ENCODE results near the gene TPO.

Gene TPO

DNA sequence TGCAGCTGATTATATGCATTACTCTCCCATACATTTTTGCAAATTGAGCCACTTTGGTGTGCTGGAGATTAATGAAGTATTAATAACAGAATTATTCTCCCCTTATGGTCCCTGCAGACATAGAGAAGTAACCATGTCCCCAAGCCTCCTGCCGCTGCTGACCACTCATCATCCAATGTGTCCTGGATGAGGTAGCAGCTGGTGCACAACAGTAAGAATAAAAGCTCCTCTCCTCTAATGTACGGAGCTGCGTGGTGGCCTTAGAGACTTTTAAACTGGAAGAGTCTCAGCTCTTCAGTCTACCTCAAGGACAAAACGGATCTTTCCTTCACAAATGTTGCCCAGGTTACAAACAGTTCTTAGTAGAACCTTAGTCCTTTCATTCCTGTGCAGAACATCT, 37.7 kb downstream of the TPO start:
- DNase-seq (ENCODE audit: low read depth): no peak

DNA sequence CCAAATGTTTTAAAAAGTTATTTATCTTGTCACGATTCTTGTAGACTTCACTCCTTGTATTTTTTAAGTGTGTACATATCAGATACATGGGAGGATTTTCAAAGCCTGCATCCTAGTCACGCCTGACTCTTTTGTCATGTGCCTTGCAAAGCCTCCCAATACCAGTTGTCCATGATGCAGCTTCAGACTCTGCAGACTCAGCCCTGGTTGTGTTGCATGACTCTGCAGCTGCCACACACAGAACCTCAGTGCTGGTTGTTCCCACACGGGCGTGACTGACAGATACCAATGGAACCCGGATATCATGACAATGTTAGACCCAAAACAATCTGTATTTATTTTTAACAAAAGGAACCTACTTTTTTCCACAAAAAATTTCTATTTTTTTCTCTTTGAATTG, 38.2 kb downstream of the TPO start:
- no peak for DNase-seq (ENCODE audit: low read depth)

DNA sequence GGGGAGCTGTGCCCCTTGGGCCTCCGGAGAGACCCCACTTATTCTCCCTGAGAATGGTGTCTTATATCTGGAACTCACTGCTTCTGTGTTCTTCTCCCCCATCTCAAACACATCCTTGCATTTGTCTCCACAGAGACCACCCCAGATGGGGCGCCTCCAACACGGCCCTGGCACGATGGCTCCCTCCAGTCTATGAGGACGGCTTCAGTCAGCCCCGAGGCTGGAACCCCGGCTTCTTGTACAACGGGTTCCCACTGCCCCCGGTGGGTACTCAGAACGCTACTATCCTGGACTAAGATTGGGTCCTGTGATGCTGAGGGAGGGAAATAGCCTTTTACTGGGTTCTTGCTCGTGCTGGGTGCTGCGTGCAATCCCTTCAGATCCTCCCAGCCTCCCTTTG, 40.3 kb downstream of the TPO start:
- no peak for DNase-seq (ENCODE audit: low read depth)

DNA sequence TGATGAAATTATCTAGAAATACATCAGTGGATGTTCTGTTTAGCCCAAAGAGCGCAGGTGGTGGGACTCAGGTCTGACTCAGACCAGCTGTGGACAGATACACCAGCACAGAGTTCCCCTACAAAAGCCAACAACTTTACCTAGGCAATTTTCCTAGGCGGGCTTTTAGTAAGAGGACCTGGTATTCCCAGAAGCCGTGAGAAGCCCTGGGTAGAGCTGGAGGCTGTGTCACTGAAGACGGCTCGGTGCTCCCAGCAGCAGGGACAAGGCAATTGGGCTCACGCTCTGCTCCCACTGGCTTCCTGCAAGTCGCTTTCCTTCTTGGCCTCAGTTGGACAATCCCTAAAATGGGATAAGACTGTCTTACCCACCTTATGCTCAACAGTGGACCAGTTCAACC, 41.1 kb downstream of the TPO start:
- no peak for DNase-seq (ENCODE audit: low read depth)

DNA sequence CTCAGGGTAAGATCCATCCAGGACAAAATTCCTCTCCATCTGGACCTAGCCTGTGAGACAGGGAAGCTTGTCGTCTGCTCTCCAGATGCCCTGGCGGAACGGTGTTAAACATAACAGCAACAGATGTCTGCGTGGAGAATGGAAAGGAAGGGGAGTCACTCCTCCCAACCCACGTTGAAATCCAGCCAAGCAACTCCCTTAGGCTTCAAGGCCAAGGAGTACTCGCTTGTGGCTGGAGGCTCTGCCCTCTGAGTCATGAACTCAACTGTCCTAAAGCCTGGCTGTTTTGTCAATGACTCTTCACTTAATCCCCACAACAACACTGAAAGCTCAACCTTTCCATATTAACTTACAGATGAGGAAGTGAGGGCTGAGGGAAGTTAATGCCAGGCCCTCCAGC, 42.2 kb downstream of the TPO start:
- DNase-seq (ENCODE audit: low read depth): peak; percentile 44

DNA sequence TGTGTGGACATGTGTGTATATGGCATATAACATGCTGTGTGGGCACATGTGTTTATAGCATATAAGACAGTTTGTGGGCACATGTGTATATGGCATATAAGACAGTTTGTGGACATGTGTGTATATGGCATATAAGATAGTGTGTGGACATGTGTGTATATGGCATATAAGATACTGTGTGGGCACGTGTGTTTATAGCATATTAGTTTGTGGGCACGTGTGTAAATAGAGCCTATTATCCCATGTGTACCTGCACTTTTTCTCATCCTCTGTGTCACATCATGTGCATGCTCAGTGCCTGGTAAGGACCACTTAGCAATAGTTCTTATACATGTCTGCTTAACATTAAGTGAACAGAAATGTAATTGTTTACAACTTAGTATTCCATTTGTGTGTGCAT, 45.2 kb downstream of the TPO start:
- no peak for DNase-seq (ENCODE audit: low read depth)

DNA sequence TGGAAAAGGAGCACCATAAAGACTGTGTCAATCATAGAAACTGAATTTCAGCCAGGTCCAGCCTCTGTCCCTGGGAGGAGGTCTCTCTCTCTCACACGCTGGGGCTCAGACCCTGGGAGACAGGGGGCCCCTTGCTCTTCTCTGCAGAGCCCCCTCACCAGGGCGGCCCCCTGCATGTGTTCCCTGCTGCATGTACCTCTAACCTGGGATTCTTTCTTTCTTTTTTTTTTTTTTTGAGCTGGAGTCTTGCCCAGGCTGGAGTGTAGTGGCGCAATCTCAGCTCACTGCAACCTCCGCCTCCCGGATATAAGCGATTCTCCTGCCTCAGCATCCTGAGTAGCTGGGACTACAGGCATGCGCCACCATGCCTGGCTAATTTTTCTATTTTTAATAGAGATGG, 46.5 kb downstream of the TPO start:
- DNase-seq (ENCODE audit: low read depth): no peak

DNA sequence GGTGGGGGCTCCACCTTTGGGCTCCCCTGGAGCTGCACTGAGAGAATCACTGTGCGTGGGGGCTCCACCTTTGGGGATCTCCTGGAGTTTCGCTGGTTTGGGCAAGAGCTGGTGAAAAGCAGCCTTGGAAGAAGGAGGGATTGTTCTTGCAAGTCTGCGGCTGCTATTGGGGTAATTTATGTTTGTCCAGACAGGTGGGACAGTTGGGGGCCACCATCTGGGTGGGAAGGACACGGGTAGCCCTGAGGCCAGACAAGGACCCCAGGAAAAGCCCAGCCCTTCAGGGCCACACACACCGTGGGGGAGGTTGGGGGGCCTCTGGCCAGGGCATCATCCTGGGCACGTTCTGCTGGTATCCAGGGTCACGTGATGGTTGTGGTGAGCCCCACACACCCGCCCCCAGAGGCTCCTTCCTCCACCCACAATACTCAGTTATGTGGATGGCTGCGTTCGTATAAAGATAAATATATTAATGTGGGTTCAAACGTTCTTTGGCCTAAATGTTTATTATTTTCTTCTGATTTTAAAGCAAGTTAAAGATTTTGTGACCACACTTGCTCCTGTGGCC, 47.7 kb downstream of the TPO start:
- DNase-seq (ENCODE audit: low read depth): no peak

DNA sequence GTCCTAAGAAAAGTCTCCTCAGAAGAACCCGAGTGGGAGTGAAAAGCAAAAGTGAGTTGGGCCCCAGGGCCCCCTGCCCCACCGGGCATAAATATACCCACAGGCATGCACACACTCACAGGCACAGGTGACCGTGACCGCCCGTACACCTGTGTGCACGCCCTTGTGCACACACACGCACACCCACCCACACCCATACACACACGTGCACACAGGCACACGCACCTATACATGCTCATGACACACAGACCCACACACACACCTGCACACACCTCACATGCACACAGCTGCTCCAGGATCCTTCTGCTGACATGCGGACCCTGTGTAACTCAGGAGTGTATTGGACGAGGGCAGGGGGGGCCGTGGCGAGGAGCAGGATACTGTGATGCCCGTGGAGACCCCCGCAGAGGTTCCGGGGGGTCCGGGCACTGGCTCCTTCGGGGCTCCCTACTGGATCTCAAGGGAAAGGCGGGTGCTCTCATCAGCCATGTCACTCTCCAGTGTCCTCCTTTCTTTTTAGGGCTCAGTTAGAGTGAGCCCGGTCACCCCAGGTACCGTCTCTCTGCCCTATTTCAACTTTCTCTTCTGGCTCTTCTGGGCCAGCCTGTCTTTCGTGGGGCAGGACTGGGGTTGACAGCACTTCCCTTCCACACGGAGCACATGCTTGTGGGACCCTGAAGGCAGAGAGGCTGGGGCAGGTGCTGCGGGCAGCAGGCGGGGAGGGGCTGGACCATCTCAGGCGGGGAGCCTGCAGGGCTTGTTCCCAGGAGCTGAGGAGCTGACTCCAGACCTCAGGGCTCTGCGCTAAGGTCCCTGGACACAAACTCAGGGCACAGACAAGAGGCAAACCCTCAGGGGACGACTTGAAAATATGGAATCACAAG, 48.5 kb downstream of the TPO start:
- no peak for DNase-seq (ENCODE audit: low read depth)

DNA sequence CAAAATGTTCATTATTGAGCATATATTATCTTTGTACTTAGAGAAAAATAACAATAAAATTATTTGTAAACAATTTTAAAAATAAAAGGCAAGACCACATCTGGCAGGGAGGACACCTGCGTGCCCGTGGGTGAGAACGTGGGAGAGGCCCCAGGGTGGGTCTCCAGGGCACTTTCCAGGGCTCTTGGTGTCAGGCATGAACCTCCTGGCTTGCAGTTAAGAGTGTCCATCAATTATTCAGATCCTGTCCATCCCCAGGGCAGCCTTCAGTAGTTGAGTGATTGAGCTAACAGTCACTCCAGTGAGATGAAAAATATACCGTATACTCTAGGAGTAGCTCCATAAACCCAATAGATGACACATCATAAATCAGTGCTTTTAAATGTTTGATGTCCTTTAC, 49.7 kb downstream of the TPO start:
- no peak for DNase-seq (ENCODE audit: low read depth)

DNA sequence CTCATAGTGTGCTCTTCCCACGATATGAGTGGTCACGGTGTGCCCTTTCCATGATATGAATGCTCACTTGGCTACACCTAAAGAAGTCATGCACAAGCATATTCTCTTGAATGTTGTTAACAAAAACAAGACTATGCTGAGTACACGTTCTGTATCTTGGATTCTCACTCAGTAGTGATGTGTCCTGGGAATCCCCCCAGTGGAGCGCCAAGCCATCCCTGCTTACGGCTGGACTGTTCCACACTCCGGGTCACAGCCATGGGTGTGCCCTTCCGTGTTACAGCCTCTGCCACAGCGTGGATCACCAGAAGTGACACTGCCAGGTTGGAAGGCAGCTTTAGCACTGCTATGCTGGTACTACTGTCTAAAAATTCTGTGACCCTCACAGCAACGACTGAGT, 59.1 kb downstream of the TPO start:
- no peak for DNase-seq (ENCODE audit: low read depth)

DNA sequence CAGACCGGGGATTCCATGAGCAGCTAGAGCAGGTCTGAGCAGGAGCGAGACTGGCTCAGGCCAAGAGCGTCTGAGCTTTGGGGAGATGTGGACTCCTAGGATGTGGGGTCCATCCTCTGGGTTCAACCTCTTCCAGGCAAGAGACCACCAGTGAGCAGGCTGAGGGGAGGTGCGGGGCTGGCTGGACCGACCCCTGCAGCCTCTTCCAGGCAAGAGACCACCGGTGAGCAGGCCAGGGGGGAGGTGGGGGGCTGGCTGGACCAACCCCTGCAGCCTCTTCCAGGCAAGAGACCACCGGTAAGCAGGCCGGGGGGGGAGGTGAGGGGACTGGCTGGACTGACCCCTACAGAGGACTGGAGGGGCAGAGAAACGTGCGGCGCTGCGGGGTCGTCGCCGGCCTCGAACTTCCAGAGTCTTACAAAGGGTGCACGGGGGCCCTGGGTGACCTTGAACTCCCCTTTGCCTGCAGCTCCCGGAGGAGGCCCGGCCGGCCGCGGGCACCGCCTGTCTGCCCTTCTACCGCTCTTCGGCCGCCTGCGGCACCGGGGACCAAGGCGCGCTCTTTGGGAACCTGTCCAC, 63.4 kb downstream of the TPO start:
- DNase-seq (ENCODE audit: low read depth): no peak

DNA sequence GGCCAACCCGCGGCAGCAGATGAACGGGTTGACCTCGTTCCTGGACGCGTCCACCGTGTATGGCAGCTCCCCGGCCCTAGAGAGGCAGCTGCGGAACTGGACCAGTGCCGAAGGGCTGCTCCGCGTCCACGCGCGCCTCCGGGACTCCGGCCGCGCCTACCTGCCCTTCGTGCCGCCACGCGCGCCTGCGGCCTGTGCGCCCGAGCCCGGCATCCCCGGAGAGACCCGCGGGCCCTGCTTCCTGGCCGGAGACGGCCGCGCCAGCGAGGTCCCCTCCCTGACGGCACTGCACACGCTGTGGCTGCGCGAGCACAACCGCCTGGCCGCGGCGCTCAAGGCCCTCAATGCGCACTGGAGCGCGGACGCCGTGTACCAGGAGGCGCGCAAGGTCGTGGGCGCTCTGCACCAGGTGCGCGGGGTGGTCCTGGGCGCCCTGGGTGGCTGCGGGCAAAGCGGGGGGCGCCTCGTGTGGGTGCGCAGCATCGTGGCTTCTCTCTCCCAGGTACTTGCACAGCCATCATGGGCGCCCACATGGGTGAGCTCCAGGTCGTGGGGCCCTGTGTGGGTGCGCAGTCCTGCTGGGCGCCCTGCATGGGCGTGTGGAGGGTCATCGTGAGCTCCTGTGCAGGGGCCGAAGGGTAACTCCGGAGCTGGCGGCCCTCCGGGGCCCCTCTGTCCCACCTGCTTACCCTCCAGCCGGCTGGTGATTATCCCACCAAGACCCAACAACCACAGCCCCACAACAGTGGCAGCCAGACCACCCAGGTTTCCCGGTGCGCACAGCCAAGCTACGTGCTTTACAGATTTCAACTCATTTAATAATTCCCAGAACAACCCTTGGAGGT, 64.2 kb downstream of the TPO start:
- DNase-seq (ENCODE audit: low read depth): no peak

DNA sequence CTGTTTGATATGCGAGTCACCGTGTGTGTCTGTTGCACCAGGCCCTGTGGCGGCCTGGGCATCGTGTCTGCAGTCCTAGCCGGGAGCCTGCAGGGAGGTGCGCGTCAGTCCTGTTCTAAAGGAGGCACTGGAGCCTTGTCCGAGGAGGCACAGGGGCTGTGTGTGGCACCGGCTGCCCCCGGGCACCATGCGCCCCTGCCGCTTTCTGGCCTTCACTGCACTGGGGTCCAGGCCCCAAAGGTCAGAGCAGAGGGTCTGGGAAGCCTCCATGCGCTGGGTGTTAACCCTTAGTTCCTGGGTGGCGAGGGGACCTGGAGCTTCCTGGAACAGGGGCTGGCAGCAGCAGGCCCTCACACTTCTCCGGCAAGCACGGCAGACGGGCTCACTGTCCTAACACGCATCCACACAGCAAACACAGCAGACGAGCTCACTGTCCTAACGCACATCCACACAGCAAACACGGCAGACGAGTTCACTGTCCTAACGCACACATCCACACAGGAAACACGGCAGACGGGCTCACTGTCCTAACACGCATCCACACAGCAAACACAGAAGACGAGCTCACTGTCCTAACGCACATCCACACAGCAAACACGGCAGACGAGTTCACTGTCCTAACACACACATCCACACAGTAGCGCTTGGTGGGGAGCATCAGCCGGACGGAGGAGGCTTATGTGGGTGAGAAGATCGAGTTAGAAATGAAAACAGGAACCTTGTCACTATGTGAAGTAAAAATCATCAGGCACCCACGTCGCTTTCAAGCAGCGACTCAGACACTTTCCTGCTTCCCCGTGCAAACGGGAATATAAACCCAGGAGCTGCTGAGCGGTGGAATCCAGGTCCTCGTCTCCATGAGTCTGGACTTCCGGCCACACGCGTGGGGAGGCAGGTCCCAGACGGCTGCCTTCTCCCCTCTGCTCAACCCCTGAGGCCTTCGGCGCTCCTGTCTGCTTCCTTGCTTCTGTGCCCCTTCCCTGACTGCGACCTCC, 65.3 kb downstream of the TPO start:
- no peak for DNase-seq (ENCODE audit: low read depth)

DNA sequence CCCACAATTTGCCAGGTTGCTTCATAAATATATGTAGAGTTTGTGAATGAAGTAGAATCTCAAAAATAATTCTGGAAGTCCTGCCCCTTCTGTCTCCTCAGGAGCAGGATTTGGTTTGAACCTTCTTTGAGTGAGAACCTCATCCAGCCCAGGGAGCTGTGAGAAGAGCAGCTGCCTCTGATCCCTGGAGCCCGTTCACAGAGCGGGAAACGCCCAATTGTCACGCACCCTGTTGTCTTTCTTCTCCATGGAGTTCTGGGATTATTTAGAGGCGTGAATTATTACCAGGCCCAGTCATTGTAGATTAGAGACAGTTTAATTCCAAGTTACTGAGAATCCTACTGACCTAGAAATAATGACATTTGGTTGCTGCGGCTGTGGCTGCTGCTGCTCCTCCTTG, 66.1 kb downstream of the TPO start:
- DNase-seq (ENCODE audit: low read depth): no peak

DNA sequence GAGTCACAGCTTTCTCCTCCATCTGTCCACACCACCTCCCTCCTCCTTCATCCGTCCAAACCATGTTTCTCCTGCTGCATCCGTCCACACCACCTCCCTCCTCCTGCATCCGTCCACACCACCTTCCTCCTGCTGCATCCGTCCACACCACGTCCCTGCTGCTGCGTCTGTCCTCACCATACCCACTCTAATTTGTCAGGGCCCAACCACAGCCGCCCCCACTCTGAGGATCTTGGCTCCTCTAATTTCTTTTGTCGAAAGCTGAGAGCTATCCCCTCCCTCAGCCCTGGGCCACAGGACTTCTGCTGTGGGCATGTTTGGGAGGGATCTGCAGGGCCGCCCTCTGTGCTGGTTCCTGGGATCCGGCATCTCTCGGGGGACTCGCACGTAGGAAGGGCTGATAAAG, 67.4 kb downstream of the TPO start:
- peak; percentile 3 for DNase-seq (ENCODE audit: low read depth)

DNA sequence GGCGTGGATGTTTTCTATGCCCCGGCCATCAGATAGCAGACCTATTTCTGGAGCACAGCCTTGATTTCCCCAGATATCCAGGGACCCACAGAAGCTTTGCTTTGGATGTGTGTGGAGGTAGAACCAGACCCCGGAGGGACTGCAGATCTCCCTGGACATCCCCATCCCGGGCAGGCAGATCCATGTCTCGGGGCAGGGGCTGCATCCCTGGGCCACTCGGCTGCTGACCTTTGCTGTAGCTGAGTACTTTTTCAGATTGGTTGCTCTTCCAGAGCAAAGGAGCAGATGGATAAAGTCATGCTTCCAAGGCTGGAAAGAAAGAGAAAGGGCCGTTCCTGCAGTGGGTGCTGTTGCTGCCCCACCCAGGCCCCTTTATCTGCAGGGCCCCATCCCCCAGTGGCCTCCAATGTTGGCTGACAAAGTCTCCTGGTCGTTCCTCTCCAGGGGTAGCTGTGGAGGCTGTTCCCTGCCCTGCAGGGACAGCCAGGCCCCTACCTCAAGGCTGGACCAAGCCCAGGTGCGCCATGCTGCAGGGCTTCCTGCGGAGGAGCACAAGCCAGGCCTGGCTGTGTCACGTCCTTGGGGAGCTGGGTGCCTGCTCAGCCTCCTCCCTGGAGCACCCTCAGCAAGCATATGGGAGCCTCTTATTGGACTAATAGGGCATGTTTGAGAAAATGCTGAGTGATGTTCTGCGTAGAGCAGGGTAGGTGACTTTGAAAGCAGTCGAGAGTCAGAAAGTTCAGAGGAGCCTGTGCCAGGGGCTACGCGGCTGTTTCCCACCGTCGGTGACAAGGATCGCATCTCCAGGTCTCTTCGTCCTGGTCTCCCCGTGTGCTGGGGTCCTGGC, 68.4 kb downstream of the TPO start:
- no peak for DNase-seq (ENCODE audit: low read depth)

DNA sequence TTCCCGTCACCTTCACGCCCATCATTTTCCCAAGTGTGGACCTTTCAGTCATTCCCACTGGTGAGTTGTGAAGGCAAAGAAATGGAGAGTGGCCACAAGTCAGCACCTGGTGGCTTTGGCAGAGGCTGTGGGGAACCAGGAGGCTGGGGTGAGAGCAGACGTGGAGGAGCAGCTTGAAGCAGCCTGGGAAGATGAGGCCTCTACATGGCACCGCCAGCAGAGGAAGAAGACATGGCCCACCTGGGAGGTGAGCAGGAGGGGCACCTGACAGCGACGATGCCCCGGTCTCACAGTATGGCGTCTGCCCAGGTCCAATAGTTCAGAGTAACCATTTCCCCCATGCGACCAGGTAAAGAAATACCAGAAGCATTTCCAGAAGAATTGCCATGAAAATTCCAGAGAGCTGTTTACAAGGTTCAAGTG, 69.0 kb downstream of the TPO start:
- DNase-seq (ENCODE audit: low read depth): no peak

DNA sequence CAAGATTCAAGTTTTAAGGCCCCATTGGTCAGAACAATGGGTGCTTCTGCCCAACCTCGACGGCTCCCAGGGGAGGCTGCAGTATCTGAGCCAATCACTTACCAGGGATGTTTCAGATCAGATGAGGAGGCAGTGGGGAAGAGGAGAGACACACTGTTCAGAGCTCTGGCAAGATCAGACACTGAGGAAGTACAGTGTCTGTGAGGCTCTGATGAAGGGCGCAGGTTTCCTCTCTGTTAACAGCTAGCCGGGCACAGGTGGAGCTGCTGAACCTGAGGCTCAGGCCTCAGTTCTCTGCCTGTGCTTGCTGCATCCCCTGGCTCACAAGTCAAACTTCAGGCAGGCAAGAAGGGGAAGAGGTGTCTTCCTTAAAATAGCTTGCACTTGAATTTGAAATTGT, 69.7 kb downstream of the TPO start:
- DNase-seq (ENCODE audit: low read depth): no peak

DNA sequence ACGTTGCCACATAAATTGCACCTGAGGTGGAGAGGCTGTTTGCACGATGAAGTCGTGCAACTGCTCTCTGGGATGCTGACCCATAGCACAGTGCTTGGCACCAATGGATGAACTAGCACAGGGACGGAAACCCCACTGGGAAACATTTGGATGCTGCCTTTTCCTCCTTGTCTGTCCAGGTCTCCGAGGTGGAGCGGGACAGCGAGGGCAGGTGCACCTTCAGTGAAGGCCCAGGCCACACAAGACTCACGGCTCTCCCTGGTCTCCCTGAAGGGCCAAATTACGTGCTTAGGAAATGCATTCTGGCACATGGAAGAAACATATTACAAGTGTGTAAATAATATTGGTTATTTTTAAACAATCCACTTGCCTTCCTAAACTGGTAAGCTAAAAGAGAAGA, 70.3 kb downstream of the TPO start:
- DNase-seq (ENCODE audit: low read depth): no peak
